GM12801 (cell line): ENCODE data around the gene PLAC1.

ENCODE experiments used
- TF ChIP-seq, protein P1 (sequence below): IDR thresholded peaks from one replicate; pipeline ENCODE4 v1.5.1; 2011; ENCODE audit warnings: control low read depth; ENCODE audit not compliant: insufficient read length; ENCODE audit errors: extremely low read depth

PLAC1 gene

GRCh38 chrX:134548257-134549201, 109.7 kb downstream of the PLAC1 start:
- TF ChIP-seq, protein P1, sequence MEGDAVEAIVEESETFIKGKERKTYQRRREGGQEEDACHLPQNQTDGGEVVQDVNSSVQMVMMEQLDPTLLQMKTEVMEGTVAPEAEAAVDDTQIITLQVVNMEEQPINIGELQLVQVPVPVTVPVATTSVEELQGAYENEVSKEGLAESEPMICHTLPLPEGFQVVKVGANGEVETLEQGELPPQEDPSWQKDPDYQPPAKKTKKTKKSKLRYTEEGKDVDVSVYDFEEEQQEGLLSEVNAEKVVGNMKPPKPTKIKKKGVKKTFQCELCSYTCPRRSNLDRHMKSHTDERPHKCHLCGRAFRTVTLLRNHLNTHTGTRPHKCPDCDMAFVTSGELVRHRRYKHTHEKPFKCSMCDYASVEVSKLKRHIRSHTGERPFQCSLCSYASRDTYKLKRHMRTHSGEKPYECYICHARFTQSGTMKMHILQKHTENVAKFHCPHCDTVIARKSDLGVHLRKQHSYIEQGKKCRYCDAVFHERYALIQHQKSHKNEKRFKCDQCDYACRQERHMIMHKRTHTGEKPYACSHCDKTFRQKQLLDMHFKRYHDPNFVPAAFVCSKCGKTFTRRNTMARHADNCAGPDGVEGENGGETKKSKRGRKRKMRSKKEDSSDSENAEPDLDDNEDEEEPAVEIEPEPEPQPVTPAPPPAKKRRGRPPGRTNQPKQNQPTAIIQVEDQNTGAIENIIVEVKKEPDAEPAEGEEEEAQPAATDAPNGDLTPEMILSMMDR: no peak

DNA sequence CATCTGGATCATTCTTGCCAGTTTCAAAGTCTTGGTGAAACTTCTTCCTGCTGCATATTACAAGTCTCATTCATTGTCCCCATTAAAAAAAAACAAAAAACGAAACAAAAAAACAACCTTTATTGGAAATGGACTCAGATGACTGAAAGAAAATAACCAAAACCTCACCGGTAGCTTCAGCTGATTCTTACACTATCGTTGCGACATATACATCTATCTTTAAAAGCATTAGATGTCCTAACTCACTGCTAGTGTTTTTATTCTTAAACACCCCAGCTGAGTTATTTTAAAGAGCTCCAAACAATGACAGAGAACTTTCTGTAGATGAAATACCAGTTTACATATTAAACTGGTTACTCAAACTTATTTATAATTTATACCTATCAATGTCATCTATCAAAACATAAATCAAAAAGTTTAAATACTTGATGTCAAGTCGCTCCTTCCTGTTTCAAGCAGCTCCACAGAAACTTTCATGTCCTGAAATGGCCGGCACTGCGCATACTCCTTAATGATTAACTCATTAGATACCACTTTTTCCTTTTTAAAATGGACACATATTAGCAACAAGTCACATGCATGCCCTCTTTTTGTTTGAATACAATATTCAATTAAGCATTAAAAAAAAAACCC, 111.1 kb downstream of the PLAC1 start:
- TF ChIP-seq, protein P1: no peak

GRCh38 chrX:134546187-134546586, 112.1 kb downstream of the PLAC1 start:
- TF ChIP-seq, protein P1: no peak

- TF ChIP-seq, protein P1: no peak
Measured at GRCh38 chrX:134545510-134545909, 112.8 kb downstream of the PLAC1 start.

GRCh38 chrX:134544513-134545151, 113.6 kb downstream of the PLAC1 start:
- TF ChIP-seq, protein P1: no peak

- TF ChIP-seq, protein P1: no peak
Measured at GRCh38 chrX:134544135-134544512, 114.1 kb downstream of the PLAC1 start.

DNA sequence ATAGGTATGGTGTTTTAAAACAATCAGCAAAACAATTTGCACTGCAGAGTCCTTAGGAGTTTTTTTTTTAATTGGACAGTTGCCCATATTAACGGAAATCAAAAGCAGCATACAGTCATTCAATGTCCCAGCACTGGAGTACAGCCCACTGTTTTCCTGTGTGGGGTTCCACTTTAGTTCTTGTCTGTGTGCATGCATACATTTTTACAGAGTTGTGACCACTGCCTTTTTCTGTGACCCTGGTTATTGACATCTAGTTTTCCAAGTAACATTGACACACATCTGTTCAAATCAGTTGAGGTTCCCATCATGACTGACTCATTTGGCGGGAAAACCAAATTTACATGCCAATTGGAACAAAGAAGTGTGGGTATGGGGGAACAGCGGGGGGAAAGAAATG, 115.0 kb downstream of the PLAC1 start:
- TF ChIP-seq, protein P1: no peak
